B cell (primary cell): ENCODE results near the gene PLEKHG2. TPM values are rescaled to one million over a fixed set of nuclear protein-coding genes. Genes with fewer than 3 reads are reported as not detected.

Source experiments
- ATAC-seq: fragments of 200-7000 bp; cut with Tn5 transposase; one replicate; pipeline ENCODE4 v1.10.0; 2021; ENCODE audit warnings: low read depth, mild to moderate bottlenecking, moderate number of reproducible peaks, moderate library complexity
- CTCF ChIA-PET: fragments of 350-600 bp; sonication (Branson Sonifier 250); formaldehyde crosslinking; loops from one replicate; lab custom pipeline; 2021; ENCODE audit warnings: antibody characterized with exemption, inconsistent platforms; lab: Charles Lee
- POLR2A ChIA-PET: fragments of 350-600 bp; sonication (Branson Sonifier 250); formaldehyde crosslinking; loops from one replicate; lab custom pipeline; 2021; ENCODE audit warnings: antibody characterized with exemption; lab: Charles Lee
- DNase-seq: peaks from one replicate; pipeline ENCODE4 v3.0.0; 2013
- H2AFZ ChIP-seq: 2 replicates; pipeline ENCODE4 v1.6.1; 2012; ENCODE audit warnings: mild to moderate bottlenecking, low read depth, low read length; ENCODE audit not compliant: insufficient read depth, poor library complexity, severe bottlenecking
- H3K27ac ChIP-seq, 2 donors: 1 replicate in 1 of 2; 2 replicates in 1 of 2; pipeline ENCODE4 v1.5.1; 2012 to 2013; ENCODE audit warnings: low read length in 2 of 2, mild to moderate bottlenecking in 2 of 2, moderate library complexity in 1 of 2
- H3K27me3 ChIP-seq, 4 experiments: fragments of 200-600 bp in 1 of 4; sonication (generic) in 1 of 4; replicated peaks in 1 of 4; 1 replicate in 2 of 4; 2 replicates in 2 of 4; pipeline versions ENCODE4 v1.6.1 to v1.7.0; 2013 to 2016; ENCODE audit warnings: low read length in 3 of 4, mild to moderate bottlenecking in 2 of 4, mixed read lengths in 1 of 4, moderate library complexity in 1 of 4; ENCODE audit not compliant: insufficient read depth in 4 of 4, control insufficient read depth in 3 of 4; ENCODE audit errors: control extremely low read depth in 1 of 4
- H3K36me3 ChIP-seq, 2 experiments: replicated peaks in 1 of 2; 1 replicate in 1 of 2; 2 replicates in 1 of 2; pipeline versions ENCODE4 v1.6.1 to v1.7.1; 2013; ENCODE audit warnings: low read length in 1 of 2; ENCODE audit not compliant: insufficient read depth in 2 of 2, control insufficient read depth in 1 of 2; ENCODE audit errors: control extremely low read depth in 1 of 2, extremely low read depth in 1 of 2
- H3K4me1 ChIP-seq, 2 donors: fragments of 200-600 bp in 1 of 2; sonication (generic) in 1 of 2; 1 replicate in 1 of 2; 2 replicates in 1 of 2; pipeline versions ENCODE4 v1.5.1 to v1.6.1; 2013 to 2017; ENCODE audit warnings: low read length in 2 of 2; ENCODE audit not compliant: control insufficient read depth in 2 of 2, insufficient read depth in 2 of 2
- H3K4me2 ChIP-seq: replicated peaks from 2 replicates; pipeline ENCODE3; 2012; ENCODE audit warnings: mild to moderate bottlenecking, low read depth, low read length; ENCODE audit not compliant: poor library complexity, severe bottlenecking
- H3K4me3 ChIP-seq, 5 experiments: fragments of 200-600 bp in 1 of 5; sonication (generic) in 1 of 5; 1 replicate in 3 of 5; 2 replicates in 2 of 5; pipeline versions ENCODE4 v1.5.1 to v1.7.0; 2011 to 2016; ENCODE audit warnings: low read length in 4 of 5, mild to moderate bottlenecking in 4 of 5, low read depth in 2 of 5, control low read depth in 1 of 5, moderate library complexity in 1 of 5; ENCODE audit not compliant: insufficient read depth in 1 of 5; ENCODE audit errors: control extremely low read depth in 1 of 5, extremely low read depth in 1 of 5
- H3K79me2 ChIP-seq: fragments of 200-600 bp; sonication (generic); one replicate; pipeline ENCODE4 v1.6.0; 2016; ENCODE audit warnings: low read length; ENCODE audit not compliant: control insufficient read depth, insufficient read depth
- H3K9ac ChIP-seq: fragments of 200-600 bp; sonication (generic); 2 replicates; pipeline ENCODE4 v1.6.1; 2017; ENCODE audit warnings: mild to moderate bottlenecking, low read length, moderate library complexity
- H3K9me3 ChIP-seq, 3 donors: one replicate each; pipeline versions ENCODE4 v1.6.1 to v1.7.1; 2013; ENCODE audit warnings: low read length in 2 of 3; ENCODE audit not compliant: control insufficient read depth in 2 of 3, insufficient read depth in 1 of 3; ENCODE audit errors: control extremely low read depth in 1 of 3
- H4K20me1 ChIP-seq: 2 replicates; pipeline ENCODE4 v1.6.0; 2012; ENCODE audit warnings: mild to moderate bottlenecking, low read length; ENCODE audit not compliant: insufficient read depth, control insufficient read depth, poor library complexity, severe bottlenecking
- H3K27ac Mint-ChIP-seq: one replicate; pipeline ENCODE4 v1.8.0; 2021; ENCODE audit warnings: mixed read lengths
- H3K27me3 Mint-ChIP-seq: one replicate; pipeline ENCODE4 v1.8.0; 2021; ENCODE audit warnings: mixed read lengths
- H3K4me1 Mint-ChIP-seq: one replicate; pipeline ENCODE4 v1.8.0; 2021; ENCODE audit warnings: mixed read lengths
- H3K4me3 Mint-ChIP-seq: one replicate; pipeline ENCODE4 v1.8.0; 2021; ENCODE audit warnings: mixed read lengths
- H3K9me3 Mint-ChIP-seq: one replicate; pipeline ENCODE4 v1.8.0; 2022; ENCODE audit warnings: mixed read lengths; ENCODE audit not compliant: insufficient read depth
- CTCF ChIP-seq: fragments of 200-600 bp; IDR thresholded peaks from one replicate; pipeline ENCODE4 v1.8.0; 2022; ENCODE audit warnings: antibody characterized with exemption, mild to moderate bottlenecking
- WGBS: methylation state at CpG from one replicate; pipeline ENCODE4 v1.1.5; 2013; ENCODE audit warnings: missing lambda C conversion rate; ENCODE audit not compliant: insufficient coverage; 5-methylcytosine and 5-hydroxymethylcytosine counted together
- intact Hi-C: fragments of 100-400 bp; cut with micrococcal nuclease; formaldehyde crosslinking; loops from one replicate; pipeline ENCODE4 v1.10.0; 2022
- polyA plus RNA-seq: library from polyadenylated mRNA; depleted of rRNA; stranded (reverse); fragments of >200 nt; gene quantifications from 2 replicates; pipeline ENCODE4 v1.2.3, GENCODE V29; 2012
- total RNA-seq, 2 donors: library from RNA; stranded (reverse); fragments of 120-200 nt in 1 of 2; gene quantifications; 1 replicate in 1 of 2; 2 replicates in 1 of 2; pipeline versions ENCODE4 v1.2.3 to v1.2.4, GENCODE V29; 2013 to 2022

PLEKHG2 gene
- total and polyA plus RNA-seq, 2 donors (not counting 1 experiment from before 2014, with no cell fraction given): 27.0 to 167 TPM

- peaks cover 0 to 18% of the 10 kb centered on the region in 2 experiments for H3K36me3 ChIP-seq
- peak; percentile 62 for DNase-seq
- H3K4me1 ChIP-seq: peaks cover 24 to 39% of the 10 kb centered on the region in 2 donors
- H3K9me3 ChIP-seq: peaks cover 0 to 2% (median 0%) of the 10 kb centered on the region in 3 donors
- H3K4me2 ChIP-seq: peak overlapping the region; percentile 100
- Mint-ChIP-seq H3K4me3 (peak overlapping the region; percentile 94), H3K4me1 (peaks cover 49% of the 10 kb centered on the region), H3K27ac (peak overlapping the region; percentile 99), H3K27me3 (no peaks in the 10 kb centered on the region), H3K9me3 (no peaks in the 10 kb centered on the region)
- POLR2A ChIA-PET: interaction anchor here (1.0 to 2.5 kb wide), 4 partner anchors 9 to 22 kb away, joined by 3 to 54 read pairs (median 5); partner anchors contain the start of gene RPS16
- 4% methylated on average over 48 of the region's 54 CpGs for WGBS
- peaks cover 11% of the 10 kb centered on the region for H4K20me1 ChIP-seq
- peaks cover 16% of the 10 kb centered on the region for H3K79me2 ChIP-seq
- peak overlapping the region; percentile 72 for H2AFZ ChIP-seq
- intact Hi-C loops: loop anchor here (5.0 kb wide), 2 partner anchors 796 to 1364 kb away; partner anchors contain the start of genes EIF3K, MAP4K1, MIA and RAB4B
- H3K27ac ChIP-seq: peak overlapping the region; percentile 96 to 100
- H3K9ac ChIP-seq: peak overlapping the region; percentile 96
- no peaks in the 10 kb centered on the region for H3K27me3 ChIP-seq
- peak overlapping the region; percentile 74 to 93 (median 92) for H3K4me3 ChIP-seq
- TF ChIP-seq CTCF: no peak
- CTCF ChIA-PET: interaction anchor here (1.2 to 3.2 kb wide), 4 partner anchors 11 to 119 kb away, joined by 4 to 11 read pairs (median 6); partner anchors contain the start of genes EID2B and RPS16
- ATAC-seq: no peak
Measured at GRCh38 chr19:39413272-39413910, 922 bp downstream of the PLEKHG2 start.
